ENCODE results near the gene CPLX1.

- TF ChIP-seq, protein P1, sequence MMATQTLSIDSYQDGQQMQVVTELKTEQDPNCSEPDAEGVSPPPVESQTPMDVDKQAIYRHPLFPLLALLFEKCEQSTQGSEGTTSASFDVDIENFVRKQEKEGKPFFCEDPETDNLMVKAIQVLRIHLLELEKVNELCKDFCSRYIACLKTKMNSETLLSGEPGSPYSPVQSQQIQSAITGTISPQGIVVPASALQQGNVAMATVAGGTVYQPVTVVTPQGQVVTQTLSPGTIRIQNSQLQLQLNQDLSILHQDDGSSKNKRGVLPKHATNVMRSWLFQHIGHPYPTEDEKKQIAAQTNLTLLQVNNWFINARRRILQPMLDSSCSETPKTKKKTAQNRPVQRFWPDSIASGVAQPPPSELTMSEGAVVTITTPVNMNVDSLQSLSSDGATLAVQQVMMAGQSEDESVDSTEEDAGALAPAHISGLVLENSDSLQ (IDR thresholded peaks at IDR 0.05): no peak
- no peak for TF ChIP-seq ELF4 (IDR thresholded peaks at IDR 0.05)
- TF ChIP-seq BHLHE40 (IDR thresholded peaks at IDR 0.05; ENCODE audit: borderline replicate concordance): no peak
- no peak for TF ChIP-seq ARNT (IDR thresholded peaks at IDR 0.05)
- TF ChIP-seq L3MBTL2 (conservative IDR thresholded peaks at IDR 0.05): no peak
- no peak for TF ChIP-seq TARDBP (IDR thresholded peaks at IDR 0.05)
- no peak for TF ChIP-seq SUZ12 (IDR thresholded peaks at IDR 0.05)
- no peak for TF ChIP-seq SP1 (IDR thresholded peaks at IDR 0.05)
- TF ChIP-seq FOXM1 (IDR thresholded peaks at IDR 0.05; ENCODE audit: borderline replicate concordance): no peak
- TF ChIP-seq FOXK2 (IDR thresholded peaks at IDR 0.05): no peak
- no peak for TF ChIP-seq NFRKB (IDR thresholded peaks at IDR 0.05)
- TF ChIP-seq HDGF (IDR thresholded peaks at IDR 0.05; ENCODE audit: borderline replicate concordance): no peak
- TF ChIP-seq FOXA1 (IDR thresholded peaks at IDR 0.05): no peak
- TF ChIP-seq ZNF384 (IDR thresholded peaks at IDR 0.05): no peak
Observed at GRCh38 chr4:825063-825970, 612 bp downstream of the CPLX1 start.

Measured in HEK293T (cell line).